Epithelial cell of prostate (primary cell): ENCODE data around the gene SLC39A11.
A peak's percentile ranks its signal among the peaks of the same experiment; 100 is the strongest.

Experiments
- DNase-seq: peaks from one replicate; pipeline ENCODE4 v3.0.0-alpha.2; 2011; ENCODE audit warnings: low read depth, low spot score
- H3K27ac ChIP-seq: fragments of 450-650 bp; 2 replicates; pipeline ENCODE4 v1.5.1; 2017; ENCODE audit warnings: mild to moderate bottlenecking

The SLC39A11 gene

GRCh38 chr17:72684405-72685020, 408.0 kb downstream of the SLC39A11 start:
- no peak for DNase-seq
- peak overlapping the region; percentile 66 for H3K27ac ChIP-seq

- peak overlapping the region; percentile 66 for H3K27ac ChIP-seq
- peak; percentile 75 for DNase-seq
Observed at GRCh38 chr17:72683506-72684404, 408.7 kb downstream of the SLC39A11 start.

- no peak for DNase-seq
Observed at GRCh38 chr17:72682605-72683004, 409.9 kb downstream of the SLC39A11 start.

GRCh38 chr17:72681844-72682243, 410.6 kb downstream of the SLC39A11 start:
- no peak overlapping the region for H3K27ac ChIP-seq
- no peak for DNase-seq

More at GRCh38 chr17:72682605-72683004, 409.9 kb downstream of the SLC39A11 start:
- H3K27ac ChIP-seq = no peak overlapping the region

- DNase-seq = no peak
Observed at GRCh38 chr17:72677714-72678390, 414.6 kb downstream of the SLC39A11 start.

GRCh38 chr17:72677108-72677507, 415.4 kb downstream of the SLC39A11 start:
- no peak overlapping the region for H3K27ac ChIP-seq

More at GRCh38 chr17:72677714-72678390, 414.6 kb downstream of the SLC39A11 start:
- no peak overlapping the region for H3K27ac ChIP-seq

GRCh38 chr17:72672729-72673128, 419.8 kb downstream of the SLC39A11 start:
- no peak for DNase-seq
- H3K27ac ChIP-seq = no peak overlapping the region

More at GRCh38 chr17:72677108-72677507, 415.4 kb downstream of the SLC39A11 start:
- no peak for DNase-seq

- no peak for DNase-seq
- no peak overlapping the region for H3K27ac ChIP-seq
Observed at GRCh38 chr17:72671016-72671415, 421.5 kb downstream of the SLC39A11 start.

- DNase-seq = no peak
- no peak overlapping the region for H3K27ac ChIP-seq
Observed at GRCh38 chr17:72667096-72668063, 425.1 kb downstream of the SLC39A11 start.

- H3K27ac ChIP-seq = no peak overlapping the region
- DNase-seq = no peak
Observed at GRCh38 chr17:72665852-72666851, 426.3 kb downstream of the SLC39A11 start.

GRCh38 chr17:72662827-72663190, 429.7 kb downstream of the SLC39A11 start:
- no peak overlapping the region for H3K27ac ChIP-seq
- no peak for DNase-seq

GRCh38 chr17:72661945-72662826, 430.3 kb downstream of the SLC39A11 start:
- no peak for DNase-seq
- peak overlapping the region; percentile 81 for H3K27ac ChIP-seq

GRCh38 chr17:72661116-72661944, 431.2 kb downstream of the SLC39A11 start:
- peak overlapping the region; percentile 81 for H3K27ac ChIP-seq

GRCh38 chr17:72660274-72661115, 432.0 kb downstream of the SLC39A11 start:
- H3K27ac ChIP-seq = peak overlapping the region; percentile 81
- DNase-seq = no peak

More at GRCh38 chr17:72661116-72661944, 431.2 kb downstream of the SLC39A11 start:
- DNase-seq = peak; percentile 99

GRCh38 chr17:72659811-72660210, 432.7 kb downstream of the SLC39A11 start:
- no peak overlapping the region for H3K27ac ChIP-seq
- no peak for DNase-seq

- H3K27ac ChIP-seq = no peak overlapping the region
Observed at GRCh38 chr17:72658675-72659074, 433.8 kb downstream of the SLC39A11 start.

More at GRCh38 chr17:72658675-72659074, 433.8 kb downstream of the SLC39A11 start:
- DNase-seq = no peak
